ENCODE measurements around the gene CATSPER1. TPM values are rescaled to one million over a fixed set of nuclear protein-coding genes. Genes with fewer than 3 reads are reported as not detected.
"Not testable (repeated sequence)": the region's sequence is repeated elsewhere in the genome, so short reads cannot be mapped to it uniquely, and the experiment has no call there.

Gene CATSPER1
- total RNA-seq, 1 donor from 2014 or later, result not detected

DNA sequence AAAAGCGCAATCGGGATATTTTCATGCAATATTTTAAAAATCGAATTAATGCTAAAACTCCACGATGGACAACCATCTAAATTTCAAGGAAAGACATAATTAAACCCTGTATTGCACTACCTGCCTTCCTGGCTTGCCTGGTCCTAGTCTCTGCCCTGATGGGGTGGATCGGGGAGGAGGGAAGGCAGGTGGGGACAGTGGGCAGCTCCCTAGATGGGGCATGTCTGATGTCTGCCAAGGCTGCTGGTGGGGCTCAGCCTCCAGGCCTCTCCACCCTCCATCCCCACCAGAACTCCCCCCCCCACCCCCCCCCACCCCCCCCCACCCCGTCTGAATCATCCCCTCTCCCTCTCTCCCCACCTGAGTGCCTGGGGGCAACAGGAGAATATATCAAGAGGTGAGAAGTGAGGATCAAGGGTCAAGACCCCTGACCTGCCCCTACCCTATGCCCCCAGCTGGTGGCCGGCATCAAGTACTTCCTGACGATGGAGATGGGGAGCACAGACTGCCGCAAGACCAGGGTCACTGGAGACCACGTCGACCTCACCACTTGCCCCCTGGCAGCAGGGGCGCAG is 13.8 kb downstream of the CATSPER1 start:
- no peak for DNase-seq (ENCODE audit: extremely low spot score in 2 of 2)
- H3K36me3 ChIP-seq, result no peaks in the 10 kb centered on the region
- no peaks in the 10 kb centered on the region for H3K9me3 ChIP-seq
- peaks cover 11% of the 10 kb centered on the region for H3K4me1 ChIP-seq
- TF ChIP-seq CTCF (IDR thresholded peaks at IDR 0.05) (no peak), POLR2A (IDR thresholded peaks at IDR 0.05) (no peak), POLR2AphosphoS5 (IDR thresholded peaks at IDR 0.05; ENCODE audit: insufficient read depth in 1 of 2, low read depth in 1 of 2) (no peak)
- intact Hi-C loops (cut with DNase I), result no loop called here
- no peak overlapping the region for H3K27ac ChIP-seq
- H3K27me3 ChIP-seq, result no peaks in the 10 kb centered on the region
- peak overlapping the region; percentile 17 to 41 for H3K4me3 ChIP-seq

DNA sequence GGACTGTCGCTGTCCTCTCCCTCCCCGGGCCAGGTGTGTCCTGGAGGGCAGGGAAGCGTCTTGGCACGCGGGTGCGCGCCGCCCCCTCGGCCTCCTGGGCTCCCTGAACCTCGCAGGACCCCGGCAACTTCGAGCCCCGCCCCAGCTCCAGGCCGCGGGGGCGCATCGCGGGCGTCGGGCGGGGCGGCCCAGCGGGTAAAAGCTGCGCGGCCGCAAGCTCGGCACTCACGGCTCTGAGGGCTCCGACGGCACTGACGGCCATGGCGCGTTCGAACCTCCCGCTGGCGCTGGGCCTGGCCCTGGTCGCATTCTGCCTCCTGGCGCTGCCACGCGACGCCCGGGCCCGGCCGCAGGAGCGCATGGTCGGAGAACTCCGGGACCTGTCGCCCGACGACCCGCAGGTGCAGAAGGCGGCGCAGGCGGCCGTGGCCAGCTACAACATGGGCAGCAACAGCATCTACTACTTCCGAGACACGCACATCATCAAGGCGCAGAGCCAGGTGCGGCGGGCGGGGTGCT is 14.4 kb downstream of the CATSPER1 start, which contains the start of gene CST6:
CST6 (plus strand) TSS at position 224 of the 519 bp plus-strand sequence; CDS start at position 261, 37 bp downstream.
- no peak for DNase-seq (ENCODE audit: extremely low spot score in 2 of 2)
- Histone ChIP-seq H3K27me3 (no peaks in the 10 kb centered on the region), H3K4me1 (peaks cover 11% of the 10 kb centered on the region), H3K36me3 (no peaks in the 10 kb centered on the region), H3K27ac (no peak within 1 kb of the TSS), H3K9me3 (no peaks in the 10 kb centered on the region), H3K4me3 (peak within 1 kb of the TSS; percentile 17 to 41)
- TF ChIP-seq CTCF (IDR thresholded peaks at IDR 0.05) (no peak), POLR2AphosphoS5 (IDR thresholded peaks at IDR 0.05; ENCODE audit: insufficient read depth in 1 of 2, low read depth in 1 of 2) (no peak), POLR2A (IDR thresholded peaks at IDR 0.05) (no peak)
- intact Hi-C loops (cut with DNase I), result no loop called here

DNA sequence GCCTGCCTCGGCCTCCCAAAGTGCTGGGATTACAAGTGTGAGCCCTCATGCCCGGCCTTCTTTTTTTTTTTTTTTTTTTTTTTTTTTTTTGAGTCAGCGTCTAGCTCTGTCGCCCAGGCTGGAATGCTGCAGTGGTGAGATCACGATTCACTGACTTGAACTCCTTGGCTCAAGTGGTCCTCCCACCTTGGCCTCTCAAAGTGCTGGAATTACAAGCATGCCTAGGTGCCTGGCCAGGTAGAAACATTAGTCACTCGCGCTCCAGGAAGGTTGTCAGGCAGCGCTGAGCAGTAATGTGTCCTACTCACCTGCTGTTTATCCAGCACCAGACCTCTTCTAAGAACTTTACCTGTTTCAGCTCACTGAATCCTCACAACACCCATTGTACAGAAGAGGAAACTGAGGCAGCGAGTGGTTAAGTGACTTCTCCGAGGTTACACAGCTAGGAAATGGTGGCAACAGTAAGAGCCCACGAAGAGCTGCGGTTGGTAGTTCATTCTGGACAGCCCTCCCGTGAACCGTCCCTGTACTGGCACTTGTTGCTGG is 15.0 kb downstream of the CATSPER1 start:
- Histone ChIP-seq H3K4me3 (peak overlapping the region; percentile 17 to 41), H3K27me3 (no peaks in the 10 kb centered on the region), H3K4me1 (peaks cover 11% of the 10 kb centered on the region), H3K9me3 (no peaks in the 10 kb centered on the region), H3K27ac (no peak overlapping the region), H3K36me3 (no peaks in the 10 kb centered on the region)
- TF ChIP-seq POLR2AphosphoS5 (IDR thresholded peaks at IDR 0.05; ENCODE audit: insufficient read depth in 1 of 2, low read depth in 1 of 2), result no peak
- no peak for TF ChIP-seq POLR2A (IDR thresholded peaks at IDR 0.05)
- no peak for TF ChIP-seq CTCF (IDR thresholded peaks at IDR 0.05)
- intact Hi-C loops (cut with DNase I), result no loop called here
- no peak for DNase-seq (ENCODE audit: extremely low spot score in 2 of 2)

DNA sequence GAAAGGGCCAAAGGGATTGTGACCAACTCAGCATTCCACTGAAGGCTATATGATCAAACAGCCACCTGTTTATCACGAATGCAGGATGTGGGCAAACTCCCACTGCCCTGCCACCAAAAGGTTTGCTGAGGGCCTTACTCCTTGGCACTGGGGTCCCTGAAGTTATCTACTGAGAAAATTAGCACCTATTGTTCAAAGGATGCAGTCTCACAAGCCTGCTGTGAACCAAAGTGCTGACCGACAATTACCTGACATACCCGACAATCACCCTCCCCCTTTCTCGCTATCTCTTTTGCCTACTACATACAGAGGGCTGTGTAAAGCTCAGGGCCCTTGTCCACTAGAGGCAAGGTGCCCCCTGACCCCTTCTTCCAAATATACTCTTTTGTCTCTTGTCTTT is 16.2 kb downstream of the CATSPER1 start:
- peaks cover 11% of the 10 kb centered on the region for H3K4me1 ChIP-seq
- H3K27ac ChIP-seq; intact Hi-C loops (cut with DNase I); DNase-seq (ENCODE audit: extremely low spot score in 2 of 2); H3K4me3 ChIP-seq; H3K9me3 ChIP-seq; H3K36me3 ChIP-seq; H3K27me3 ChIP-seq: not testable (repeated sequence)

DNA sequence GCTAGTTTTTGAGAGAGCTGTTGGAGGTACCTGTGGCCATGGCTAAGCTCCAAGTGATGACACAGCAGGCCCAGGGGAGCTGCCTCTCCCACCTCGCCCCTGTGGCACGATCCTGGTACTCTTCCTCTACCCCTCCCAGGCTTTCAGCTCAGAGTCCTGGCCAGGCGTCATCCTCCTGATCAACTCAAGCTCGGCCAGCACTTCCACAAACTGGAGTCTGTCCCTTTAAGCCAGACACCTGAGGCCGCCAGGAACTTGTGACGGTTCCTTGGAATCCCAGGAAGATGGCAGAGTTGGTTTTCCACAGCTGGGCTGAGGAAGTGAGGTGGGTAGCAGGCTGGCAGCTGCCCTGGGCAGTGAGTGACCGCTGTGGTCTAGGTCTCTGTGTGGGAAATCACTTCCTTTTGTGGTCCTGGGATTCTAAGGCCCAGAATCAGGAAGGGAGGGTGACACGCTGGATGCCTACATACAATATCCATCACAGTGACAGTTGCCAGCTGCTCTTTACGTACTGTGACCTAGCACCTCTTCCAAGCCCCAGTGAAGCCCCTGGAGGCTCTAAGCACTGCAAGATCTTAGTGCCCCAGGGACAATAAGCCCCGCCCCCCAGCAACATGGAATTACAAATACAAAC is 17.7 kb downstream of the CATSPER1 start:
- no peak overlapping the region for H3K4me3 ChIP-seq
- peaks cover 14% of the 10 kb centered on the region for H3K4me1 ChIP-seq
- no peaks in the 10 kb centered on the region for H3K27me3 ChIP-seq
- no peak overlapping the region for H3K27ac ChIP-seq
- intact Hi-C loops (cut with DNase I), result no loop called here
- H3K9me3 ChIP-seq, result no peaks in the 10 kb centered on the region
- DNase-seq (ENCODE audit: extremely low spot score in 2 of 2), result no peak
- peaks cover 0 to 11% of the 10 kb centered on the region in 2 donors for H3K36me3 ChIP-seq
- TF ChIP-seq CTCF (IDR thresholded peaks at IDR 0.05) (no peak), POLR2AphosphoS5 (IDR thresholded peaks at IDR 0.05; ENCODE audit: insufficient read depth in 1 of 2, low read depth in 1 of 2) (no peak)

Data from vagina (tissue), 2 donors.